OCI-LY7 (cell line): Measurements from ENCODE around the gene DNMT3A. TPM values are rescaled to one million over a fixed set of nuclear protein-coding genes. Genes with fewer than 3 reads are reported as not detected.

ENCODE experiments used
- BruUV-seq: library from RNA; stranded (reverse); fragments of 400-500 nt; replicated peaks from 2 replicates; lab custom pipeline; 2021; lab: Mats Ljungman, UMichigan
- CTCF ChIA-PET: fragments of 300-600 bp; sonication (Branson Sonifier 250); formaldehyde crosslinking; loops from one replicate; lab custom pipeline; 2022; ENCODE audit warnings: antibody characterized with exemption; ENCODE audit not compliant: unreplicated experiment; lab: Charles Lee
- POLR2A ChIA-PET: fragments of 300-600 bp; sonication (Branson Sonifier 250); formaldehyde crosslinking; loops from one replicate; lab custom pipeline; 2022; ENCODE audit warnings: antibody characterized with exemption; lab: Charles Lee
- DNase-seq: peaks from one replicate; pipeline ENCODE4 v3.0.0-alpha.2; 2015; ENCODE audit warnings: low spot score
- H2AFZ ChIP-seq: fragments of 200-600 bp; sonication (generic), shearing (Covaris generic); 2 replicates; pipeline ENCODE4 v1.6.1; 2014; ENCODE audit warnings: mild to moderate bottlenecking, antibody characterized with exemption, low read length, moderate library complexity
- H3K27ac ChIP-seq: fragments of 200-600 bp; sonication (generic); 2 replicates; pipeline ENCODE4 v1.5.1; 2014; ENCODE audit warnings: mixed run types, low read depth, mild to moderate bottlenecking, moderate library complexity, low read length, inconsistent platforms; ENCODE audit not compliant: poor library complexity, severe bottlenecking
- H3K36me3 ChIP-seq: fragments of 200-600 bp; sonication (generic); 2 replicates; pipeline ENCODE4 v1.6.1; 2014; ENCODE audit warnings: mild to moderate bottlenecking, antibody characterized with exemption, low read length, moderate library complexity, mixed read lengths; ENCODE audit not compliant: insufficient read depth
- H3K4me1 ChIP-seq: fragments of 200-600 bp; sonication (generic); 2 replicates; pipeline ENCODE4 v1.5.1; 2014; ENCODE audit warnings: mild to moderate bottlenecking, low read length; ENCODE audit not compliant: insufficient read depth, poor library complexity, severe bottlenecking
- H3K4me2 ChIP-seq: fragments of 200-600 bp; sonication (generic); 2 replicates; pipeline ENCODE4 v1.6.1; 2014; ENCODE audit warnings: mild to moderate bottlenecking, low read length
- H3K4me3 ChIP-seq: fragments of 200-600 bp; sonication (generic); 2 replicates; pipeline ENCODE4 v1.5.1; 2014; ENCODE audit warnings: mild to moderate bottlenecking, low read depth, low read length; ENCODE audit not compliant: poor library complexity, severe bottlenecking
- H3K79me2 ChIP-seq: fragments of 200-600 bp; sonication (generic); 2 replicates; pipeline ENCODE4 v1.6.1; 2016; ENCODE audit warnings: low read depth, mild to moderate bottlenecking, low read length, moderate library complexity, mixed read lengths; ENCODE audit not compliant: insufficient read depth
- H3K9me2 ChIP-seq: fragments of 200-600 bp; sonication (generic); 2 replicates; pipeline ENCODE4 v1.6.1; 2016; ENCODE audit warnings: mild to moderate bottlenecking, low read length, mixed read lengths; ENCODE audit not compliant: insufficient read depth
- H3K9me3 ChIP-seq: fragments of 200-600 bp; sonication (generic); 2 replicates; pipeline ENCODE4 v1.6.1; 2014; ENCODE audit warnings: mild to moderate bottlenecking, mixed run types, low read length, mixed read lengths
- H4K20me1 ChIP-seq: fragments of 200-600 bp; sonication (generic); 2 replicates; pipeline ENCODE4 v1.6.1; 2014; ENCODE audit warnings: mild to moderate bottlenecking, antibody characterized with exemption, low read length, moderate library complexity, mixed read lengths; ENCODE audit not compliant: insufficient read depth
- EZH2phosphoT487 ChIP-seq: fragments of 200-600 bp; sonication (generic); IDR thresholded peaks from 2 replicates; pipeline ENCODE4 v1.6.1; 2018; ENCODE audit warnings: low read depth, borderline replicate concordance, mild to moderate bottlenecking, mixed run types, antibody characterized with exemption, low read length, moderate library complexity, mixed read lengths
- intact Hi-C: fragments of 100-400 bp; cut with micrococcal nuclease; formaldehyde crosslinking; loops from one replicate; pipeline ENCODE4 v1.10.0; 2022; ENCODE audit not compliant: unreplicated experiment
- total RNA-seq, 2 experiments: library from RNA; depleted of rRNA in 1 of 2; stranded (reverse); fragments of >200 nt in 1 of 2; shearing (Covaris generic) in 1 of 2; gene quantifications; 2 replicates each; pipeline ENCODE4 v1.2.3, GENCODE V29; 2014 to 2022
- TF ChIP-seq, protein P1 (sequence below): fragments of 200-600 bp; sonication (generic); conservative IDR thresholded peaks from 2 replicates; pipeline ENCODE4 v1.5.1; 2014; ENCODE audit warnings: mild to moderate bottlenecking, antibody characterized with exemption, low read length, moderate library complexity, mixed read lengths

The DNMT3A gene
- total RNA-seq, 2 experiments from 2014 or later: 2.8 to 7.3 TPM

DNA sequence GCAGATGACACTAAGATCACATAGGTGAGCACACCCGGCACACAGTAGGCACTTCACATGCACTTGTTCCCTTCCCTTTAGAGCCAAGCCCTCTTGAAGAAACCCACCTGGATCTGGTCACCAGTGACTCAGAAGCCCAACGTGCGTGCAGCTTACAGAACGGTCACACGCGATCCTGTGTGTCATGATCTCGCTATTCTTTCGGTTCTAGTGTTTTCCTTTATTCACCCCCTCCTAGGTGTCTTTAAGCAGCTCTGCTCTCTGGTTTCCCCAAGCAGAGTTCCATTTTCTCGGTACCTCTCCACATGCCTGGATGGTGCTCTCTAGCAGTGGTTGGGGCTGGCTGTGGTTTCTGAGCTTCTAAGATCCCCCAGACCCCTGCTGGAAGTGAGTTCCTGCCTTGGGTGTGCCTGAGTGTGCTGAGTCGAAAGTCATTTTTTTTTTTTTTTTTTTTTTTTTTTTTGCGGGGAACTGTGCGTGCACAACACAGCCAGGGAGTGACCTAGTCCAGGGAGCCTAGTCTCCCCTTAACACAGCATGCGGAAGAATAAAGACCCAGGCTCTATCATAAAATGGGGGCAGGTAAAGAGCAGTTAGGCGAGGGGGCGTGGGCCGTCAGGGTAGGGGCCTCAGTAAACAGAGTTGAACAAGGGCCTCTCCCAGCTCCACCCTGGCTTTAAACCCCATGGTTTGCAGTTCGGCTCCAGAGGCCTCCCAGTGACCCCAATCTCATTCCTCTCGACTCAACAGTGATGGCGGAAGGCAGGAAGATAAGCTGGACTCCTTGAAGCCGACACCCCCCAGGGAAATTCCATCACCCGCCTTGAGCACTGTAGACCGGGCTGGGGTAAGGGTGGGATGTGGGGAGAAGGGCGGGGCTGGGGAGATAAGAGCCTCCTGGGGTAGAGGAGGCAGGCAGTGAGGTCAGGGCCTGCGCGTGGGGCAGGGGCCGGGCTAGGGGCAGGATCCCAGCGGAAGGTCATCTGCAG is 29.8 kb upstream of the DNMT3A start:
- H3K4me3 ChIP-seq: no peak overlapping the region
- no peak for DNase-seq
- POLR2A ChIA-PET: interaction anchor here (0.6 kb wide), 1 partner anchor 736 kb away, joined by 4 read pairs; no protein-coding TSS in a partner anchor

DNA sequence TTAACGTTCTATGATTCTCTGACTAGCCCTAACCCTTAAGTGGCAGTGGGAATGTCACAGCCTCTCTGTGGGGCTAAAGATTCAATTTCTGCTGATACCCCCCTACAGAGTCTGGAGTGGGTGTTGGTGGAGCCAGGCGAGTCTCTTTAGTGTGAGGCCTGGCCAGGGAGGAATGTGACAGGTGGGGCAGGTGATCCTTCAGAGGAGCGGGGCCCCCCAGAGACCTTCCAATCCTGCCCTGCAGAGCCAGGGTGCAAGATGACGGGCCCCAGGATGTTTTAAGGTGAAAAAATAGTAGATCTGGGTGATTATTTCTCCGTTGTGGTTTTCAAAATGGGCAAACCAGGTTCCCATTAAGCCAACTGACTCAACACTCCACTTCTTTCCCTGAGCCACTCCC is 28.2 kb upstream of the DNMT3A start:
- H3K9me3 ChIP-seq: no peaks in the 10 kb centered on the region
- no TSS peak for BruUV-seq
- no peak overlapping the region for H3K27ac ChIP-seq
- ChIA-PET CTCF (no interaction called here), POLR2A (interaction anchor here (0.6 kb wide), 1 partner anchor 137 kb away, joined by 6 read pairs; no protein-coding TSS in a partner anchor)
- no peak for DNase-seq
- no peaks in the 10 kb centered on the region for H3K36me3 ChIP-seq
- no peak for TF ChIP-seq EZH2phosphoT487
- TF ChIP-seq, protein P1, sequence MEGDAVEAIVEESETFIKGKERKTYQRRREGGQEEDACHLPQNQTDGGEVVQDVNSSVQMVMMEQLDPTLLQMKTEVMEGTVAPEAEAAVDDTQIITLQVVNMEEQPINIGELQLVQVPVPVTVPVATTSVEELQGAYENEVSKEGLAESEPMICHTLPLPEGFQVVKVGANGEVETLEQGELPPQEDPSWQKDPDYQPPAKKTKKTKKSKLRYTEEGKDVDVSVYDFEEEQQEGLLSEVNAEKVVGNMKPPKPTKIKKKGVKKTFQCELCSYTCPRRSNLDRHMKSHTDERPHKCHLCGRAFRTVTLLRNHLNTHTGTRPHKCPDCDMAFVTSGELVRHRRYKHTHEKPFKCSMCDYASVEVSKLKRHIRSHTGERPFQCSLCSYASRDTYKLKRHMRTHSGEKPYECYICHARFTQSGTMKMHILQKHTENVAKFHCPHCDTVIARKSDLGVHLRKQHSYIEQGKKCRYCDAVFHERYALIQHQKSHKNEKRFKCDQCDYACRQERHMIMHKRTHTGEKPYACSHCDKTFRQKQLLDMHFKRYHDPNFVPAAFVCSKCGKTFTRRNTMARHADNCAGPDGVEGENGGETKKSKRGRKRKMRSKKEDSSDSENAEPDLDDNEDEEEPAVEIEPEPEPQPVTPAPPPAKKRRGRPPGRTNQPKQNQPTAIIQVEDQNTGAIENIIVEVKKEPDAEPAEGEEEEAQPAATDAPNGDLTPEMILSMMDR: no peak
- H2AFZ ChIP-seq: no peak overlapping the region
- peaks cover 4% of the 10 kb centered on the region for H3K4me1 ChIP-seq
- no peaks in the 10 kb centered on the region for H3K9me2 ChIP-seq
- no peak overlapping the region for H3K4me3 ChIP-seq
- no peaks in the 10 kb centered on the region for H4K20me1 ChIP-seq
- no peak overlapping the region for H3K4me2 ChIP-seq
- intact Hi-C loops: loop anchor here (10.0 kb wide), 1 partner anchor 195 kb away; no protein-coding TSS in a partner anchor
- no peaks in the 10 kb centered on the region for H3K79me2 ChIP-seq

More for the DNA sequence above, 29.8 kb upstream of the DNMT3A start:
- peaks cover 8% of the 10 kb centered on the region for H3K4me1 ChIP-seq
- no peak overlapping the region for H3K4me2 ChIP-seq
- no peak for TF ChIP-seq EZH2phosphoT487
- TF ChIP-seq, protein P1: no peak
- H3K9me2 ChIP-seq: no peaks in the 10 kb centered on the region
- H3K36me3 ChIP-seq: no peaks in the 10 kb centered on the region
- no peaks in the 10 kb centered on the region for H4K20me1 ChIP-seq
- CTCF ChIA-PET: interaction anchor here (1.9 kb wide), 1 partner anchor 9 kb away, joined by 6 read pairs; no protein-coding TSS in a partner anchor
- H2AFZ ChIP-seq: no peak overlapping the region
- intact Hi-C loops: loop anchor here (10.0 kb wide), 1 partner anchor 193 kb away; no protein-coding TSS in a partner anchor
- no TSS peak for BruUV-seq
- H3K79me2 ChIP-seq: no peaks in the 10 kb centered on the region
- H3K27ac ChIP-seq: no peak overlapping the region
- H3K9me3 ChIP-seq: no peaks in the 10 kb centered on the region
